WTC11 (cell line): Measurements from ENCODE around the gene FDPS. TPM values are rescaled to one million over a fixed set of nuclear protein-coding genes. Genes with fewer than 3 reads are reported as not detected.

Experiments used
- ATAC-seq: fragments of 200-7000 bp; cut with Tn5 transposase; 2 replicates; pipeline ENCODE4 v1.10.0; 2021; ENCODE audit warnings: mild to moderate bottlenecking, moderate library complexity
- CTCF ChIA-PET: fragments of 300-600 bp; sonication (Branson Sonifier 250); formaldehyde crosslinking; loops from one replicate; lab custom pipeline; 2021; ENCODE audit warnings: antibody characterized with exemption; lab: Charles Lee
- POLR2A ChIA-PET: fragments of 350-600 bp; sonication (Branson Sonifier 250); formaldehyde crosslinking; loops from one replicate; lab custom pipeline; 2021; ENCODE audit warnings: antibody characterized with exemption; lab: Charles Lee
- DNase-seq: peaks from one replicate; pipeline ENCODE4 v3.0.0; 2021; ENCODE audit warnings: low spot score
- H3K27ac Mint-ChIP-seq: 2 replicates; pipeline ENCODE4 v1.8.0; 2021; ENCODE audit warnings: mixed read lengths
- H3K27me3 Mint-ChIP-seq: 2 replicates; pipeline ENCODE4 v1.8.0; 2021; ENCODE audit warnings: low read depth, mild to moderate bottlenecking, moderate library complexity, mixed read lengths
- H3K36me3 Mint-ChIP-seq: 2 replicates; pipeline ENCODE4 v1.8.0; 2021; ENCODE audit warnings: mixed read lengths
- H3K4me1 Mint-ChIP-seq: 2 replicates; pipeline ENCODE4 v1.8.0; 2022; ENCODE audit warnings: mixed read lengths
- H3K4me3 Mint-ChIP-seq: 2 replicates; pipeline ENCODE4 v1.8.0; 2021; ENCODE audit warnings: mild to moderate bottlenecking, moderate library complexity, mixed read lengths
- H3K9me3 Mint-ChIP-seq: 2 replicates; pipeline ENCODE4 v1.8.0; 2021; ENCODE audit warnings: mixed read lengths
- FOXK1 ChIP-seq: sonication (generic); formaldehyde crosslinking; IDR thresholded peaks from 2 replicates; pipeline ENCODE4 v1.8.0; 2022; ENCODE audit warnings: mild to moderate bottlenecking, moderate library complexity, missing genetic modification reagents
- GRHL2 ChIP-seq: fragments of 250-450 bp; sonication (Bioruptor Pico); IDR thresholded peaks from 2 replicates; pipeline ENCODE4 v1.8.0; 2022; ENCODE audit warnings: mild to moderate bottlenecking, moderate library complexity; ENCODE audit not compliant: insufficient replicate concordance, severe bottlenecking
- HMGA2 ChIP-seq: fragments of 250-450 bp; sonication (Bioruptor Pico); IDR thresholded peaks from 2 replicates; pipeline ENCODE4 v1.4.0; 2021; ENCODE audit warnings: mild to moderate bottlenecking, moderate library complexity
- IRF2 ChIP-seq: sonication (generic); formaldehyde crosslinking; IDR thresholded peaks from 2 replicates; pipeline ENCODE4 v1.8.0; 2022; ENCODE audit warnings: low read depth, missing genetic modification reagents, borderline replicate concordance
- KAT7 ChIP-seq: sonication (generic); formaldehyde crosslinking; IDR thresholded peaks from 2 replicates; pipeline ENCODE4 v1.8.1; 2023; ENCODE audit warnings: missing genetic modification reagents, mild to moderate bottlenecking, borderline replicate concordance
- MXD4 ChIP-seq: fragments of 250-450 bp; sonication (Bioruptor Pico); IDR thresholded peaks from 2 replicates; pipeline ENCODE4 v1.8.0; 2021; ENCODE audit warnings: mild to moderate bottlenecking, moderate library complexity, borderline replicate concordance
- NFE2L1 ChIP-seq: sonication (generic); formaldehyde crosslinking; IDR thresholded peaks from 2 replicates; pipeline ENCODE4 v1.8.1; 2023; ENCODE audit warnings: missing genetic modification reagents
- NFYB ChIP-seq: sonication (generic); formaldehyde crosslinking; conservative IDR thresholded peaks from 2 replicates; pipeline ENCODE4 v1.8.0; 2022; ENCODE audit warnings: low read depth, missing genetic modification reagents
- NR1H2 ChIP-seq: sonication (generic); formaldehyde crosslinking; IDR thresholded peaks from 2 replicates; pipeline ENCODE4 v1.9.0; 2021; ENCODE audit warnings: mild to moderate bottlenecking, moderate library complexity, missing genetic modification reagents
- NR3C1 ChIP-seq: sonication (generic); formaldehyde crosslinking; conservative IDR thresholded peaks from 2 replicates; pipeline ENCODE4 v1.8.1; 2023; ENCODE audit warnings: low read depth, mild to moderate bottlenecking, missing genetic modification reagents
- PRRX2 ChIP-seq: fragments of 250-450 bp; sonication (Bioruptor Pico); IDR thresholded peaks from 2 replicates; pipeline ENCODE4 v1.8.0; 2021; ENCODE audit warnings: mild to moderate bottlenecking
- SP1 ChIP-seq: sonication (generic); formaldehyde crosslinking; conservative IDR thresholded peaks from 2 replicates; pipeline ENCODE4 v1.8.1; 2022; ENCODE audit warnings: missing genetic modification reagents
- ZNF416 ChIP-seq: fragments of 250-450 bp; sonication (Bioruptor Pico); IDR thresholded peaks from 2 replicates; pipeline ENCODE4 v1.9.0; 2021; ENCODE audit warnings: mild to moderate bottlenecking, inconsistent platforms
- ZNF671 ChIP-seq: fragments of 250-450 bp; sonication (Bioruptor Pico); IDR thresholded peaks from 2 replicates; pipeline ENCODE4 v1.8.0; 2021; ENCODE audit warnings: mild to moderate bottlenecking
- total RNA-seq: library from RNA; stranded (reverse); gene quantifications from 3 replicates; pipeline ENCODE4 v1.2.3, GENCODE V29; 2021
- TF ChIP-seq, protein P1 (sequence below): sonication (generic); formaldehyde crosslinking; IDR thresholded peaks from 2 replicates; pipeline ENCODE4 v1.8.0; 2023; ENCODE audit warnings: missing genetic modification reagents, mild to moderate bottlenecking, borderline replicate concordance
- TF ChIP-seq, protein P2 (sequence below): fragments of 250-450 bp; sonication (Bioruptor Pico); IDR thresholded peaks from 2 replicates; pipeline ENCODE4 v1.8.0; 2021; ENCODE audit warnings: mild to moderate bottlenecking
- TF ChIP-seq, protein P3 (sequence below): sonication (generic); formaldehyde crosslinking; IDR thresholded peaks from 2 replicates; pipeline ENCODE4 v1.8.1; 2023; ENCODE audit warnings: mild to moderate bottlenecking, missing genetic modification reagents
- TF ChIP-seq, protein P4 (sequence below): fragments of 250-450 bp; sonication (Bioruptor Pico); IDR thresholded peaks from 2 replicates; pipeline ENCODE4 v2.1.2; 2022; ENCODE audit warnings: mild to moderate bottlenecking, moderate library complexity
- TF ChIP-seq, protein P5 (sequence below): sonication (generic); formaldehyde crosslinking; IDR thresholded peaks from 2 replicates; pipeline ENCODE4 v1.8.1; 2023; ENCODE audit warnings: mild to moderate bottlenecking, missing genetic modification reagents, moderate library complexity
- TF ChIP-seq, protein P6 (sequence below): fragments of 250-450 bp; sonication (Bioruptor Pico); conservative IDR thresholded peaks from 2 replicates; pipeline ENCODE4 v1.9.0; 2021; ENCODE audit warnings: mild to moderate bottlenecking

FDPS gene
- total RNA-seq, 1 experiment from 2014 or later, result 354 TPM

DNA sequence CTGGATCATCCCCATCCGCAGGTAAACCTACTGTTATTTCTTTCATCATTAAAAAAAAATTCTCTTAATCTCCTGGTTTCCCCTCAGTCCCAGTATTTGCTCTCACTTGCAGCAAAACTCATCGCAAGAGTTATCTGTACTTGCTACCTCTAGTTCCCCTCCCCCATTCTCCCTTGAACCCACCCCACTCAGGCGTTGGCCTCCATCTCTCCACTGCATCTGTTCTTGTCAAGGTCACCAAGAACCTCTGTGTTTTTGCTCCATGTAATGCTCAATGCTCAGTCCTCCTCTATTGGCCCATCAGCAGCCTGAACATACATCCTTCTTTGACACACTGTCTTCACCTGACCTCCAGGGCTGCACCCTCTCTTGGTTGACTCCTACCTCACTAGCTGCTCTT lies 12.0 kb upstream of the FDPS start (continued):
- TF ChIP-seq, protein P1, sequence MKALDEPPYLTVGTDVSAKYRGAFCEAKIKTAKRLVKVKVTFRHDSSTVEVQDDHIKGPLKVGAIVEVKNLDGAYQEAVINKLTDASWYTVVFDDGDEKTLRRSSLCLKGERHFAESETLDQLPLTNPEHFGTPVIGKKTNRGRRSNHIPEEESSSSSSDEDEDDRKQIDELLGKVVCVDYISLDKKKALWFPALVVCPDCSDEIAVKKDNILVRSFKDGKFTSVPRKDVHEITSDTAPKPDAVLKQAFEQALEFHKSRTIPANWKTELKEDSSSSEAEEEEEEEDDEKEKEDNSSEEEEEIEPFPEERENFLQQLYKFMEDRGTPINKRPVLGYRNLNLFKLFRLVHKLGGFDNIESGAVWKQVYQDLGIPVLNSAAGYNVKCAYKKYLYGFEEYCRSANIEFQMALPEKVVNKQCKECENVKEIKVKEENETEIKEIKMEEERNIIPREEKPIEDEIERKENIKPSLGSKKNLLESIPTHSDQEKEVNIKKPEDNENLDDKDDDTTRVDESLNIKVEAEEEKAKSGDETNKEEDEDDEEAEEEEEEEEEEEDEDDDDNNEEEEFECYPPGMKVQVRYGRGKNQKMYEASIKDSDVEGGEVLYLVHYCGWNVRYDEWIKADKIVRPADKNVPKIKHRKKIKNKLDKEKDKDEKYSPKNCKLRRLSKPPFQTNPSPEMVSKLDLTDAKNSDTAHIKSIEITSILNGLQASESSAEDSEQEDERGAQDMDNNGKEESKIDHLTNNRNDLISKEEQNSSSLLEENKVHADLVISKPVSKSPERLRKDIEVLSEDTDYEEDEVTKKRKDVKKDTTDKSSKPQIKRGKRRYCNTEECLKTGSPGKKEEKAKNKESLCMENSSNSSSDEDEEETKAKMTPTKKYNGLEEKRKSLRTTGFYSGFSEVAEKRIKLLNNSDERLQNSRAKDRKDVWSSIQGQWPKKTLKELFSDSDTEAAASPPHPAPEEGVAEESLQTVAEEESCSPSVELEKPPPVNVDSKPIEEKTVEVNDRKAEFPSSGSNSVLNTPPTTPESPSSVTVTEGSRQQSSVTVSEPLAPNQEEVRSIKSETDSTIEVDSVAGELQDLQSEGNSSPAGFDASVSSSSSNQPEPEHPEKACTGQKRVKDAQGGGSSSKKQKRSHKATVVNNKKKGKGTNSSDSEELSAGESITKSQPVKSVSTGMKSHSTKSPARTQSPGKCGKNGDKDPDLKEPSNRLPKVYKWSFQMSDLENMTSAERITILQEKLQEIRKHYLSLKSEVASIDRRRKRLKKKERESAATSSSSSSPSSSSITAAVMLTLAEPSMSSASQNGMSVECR, result no peak
- TF ChIP-seq, protein P2, sequence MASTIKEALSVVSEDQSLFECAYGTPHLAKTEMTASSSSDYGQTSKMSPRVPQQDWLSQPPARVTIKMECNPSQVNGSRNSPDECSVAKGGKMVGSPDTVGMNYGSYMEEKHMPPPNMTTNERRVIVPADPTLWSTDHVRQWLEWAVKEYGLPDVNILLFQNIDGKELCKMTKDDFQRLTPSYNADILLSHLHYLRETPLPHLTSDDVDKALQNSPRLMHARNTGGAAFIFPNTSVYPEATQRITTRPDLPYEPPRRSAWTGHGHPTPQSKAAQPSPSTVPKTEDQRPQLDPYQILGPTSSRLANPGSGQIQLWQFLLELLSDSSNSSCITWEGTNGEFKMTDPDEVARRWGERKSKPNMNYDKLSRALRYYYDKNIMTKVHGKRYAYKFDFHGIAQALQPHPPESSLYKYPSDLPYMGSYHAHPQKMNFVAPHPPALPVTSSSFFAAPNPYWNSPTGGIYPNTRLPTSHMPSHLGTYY, result no peak
- no peak for TF ChIP-seq FOXK1 (CRISPR knock-in tag)

DNA sequence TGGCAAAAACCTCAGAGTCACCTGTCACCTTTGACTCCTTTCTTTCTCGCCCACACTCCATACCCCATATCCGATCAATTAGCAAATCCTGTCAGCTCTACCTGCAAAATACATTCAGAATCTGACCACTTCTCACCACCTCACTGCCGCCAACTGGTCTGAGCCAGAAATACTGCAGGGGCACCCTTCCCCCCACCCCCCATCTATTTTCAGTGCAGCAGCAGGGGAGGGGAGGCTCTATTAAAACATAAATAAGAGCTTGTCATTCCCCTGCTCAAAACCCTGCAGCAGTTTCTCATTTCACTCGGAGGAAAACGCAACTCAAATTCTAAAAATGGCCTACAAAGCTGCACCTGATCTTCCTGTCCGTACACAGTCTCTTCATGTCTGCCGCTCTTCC lies 11.3 kb upstream of the FDPS start:
- Mint-ChIP-seq H3K9me3 (no peaks in the 10 kb centered on the region), H3K4me1 (peaks cover 35% of the 10 kb centered on the region), H3K4me3 (peak overlapping the region; percentile 78; the same call in 1 of the 2 replicates), H3K27me3 (peaks cover 47% of the 10 kb centered on the region), H3K36me3 (no peaks in the 10 kb centered on the region), H3K27ac (peak overlapping the region; percentile 38)
- ChIA-PET CTCF (interaction anchor here (0.6 to 1.4 kb wide), 3 partner anchors 20 to 296 kb away, joined by 3 to 10 read pairs (median 6); partner anchors contain the start of gene HCN3), POLR2A (no interaction called here)
- DNase-seq (no peak), ATAC-seq (no peak)
- TF ChIP-seq KAT7 (CRISPR knock-in tag) (no peak), ZNF416 (no peak), MXD4 (CRISPR knock-in tag) (no peak), HMGA2 (no peak), NFYB (CRISPR knock-in tag) (no peak), ZNF671 (CRISPR knock-in tag) (no peak), NFE2L1 (CRISPR knock-in tag) (no peak), IRF2 (CRISPR knock-in tag) (no peak), PRRX2 (CRISPR knock-in tag) (no peak), SP1 (CRISPR knock-in tag) (no peak), GRHL2 (CRISPR knock-in tag) (no peak), NR3C1 (no peak), NR1H2 (no peak)
- TF ChIP-seq, protein P3, sequence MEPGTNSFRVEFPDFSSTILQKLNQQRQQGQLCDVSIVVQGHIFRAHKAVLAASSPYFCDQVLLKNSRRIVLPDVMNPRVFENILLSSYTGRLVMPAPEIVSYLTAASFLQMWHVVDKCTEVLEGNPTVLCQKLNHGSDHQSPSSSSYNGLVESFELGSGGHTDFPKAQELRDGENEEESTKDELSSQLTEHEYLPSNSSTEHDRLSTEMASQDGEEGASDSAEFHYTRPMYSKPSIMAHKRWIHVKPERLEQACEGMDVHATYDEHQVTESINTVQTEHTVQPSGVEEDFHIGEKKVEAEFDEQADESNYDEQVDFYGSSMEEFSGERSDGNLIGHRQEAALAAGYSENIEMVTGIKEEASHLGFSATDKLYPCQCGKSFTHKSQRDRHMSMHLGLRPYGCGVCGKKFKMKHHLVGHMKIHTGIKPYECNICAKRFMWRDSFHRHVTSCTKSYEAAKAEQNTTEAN (CRISPR knock-in tag), result no peak
- TF ChIP-seq, protein P4, sequence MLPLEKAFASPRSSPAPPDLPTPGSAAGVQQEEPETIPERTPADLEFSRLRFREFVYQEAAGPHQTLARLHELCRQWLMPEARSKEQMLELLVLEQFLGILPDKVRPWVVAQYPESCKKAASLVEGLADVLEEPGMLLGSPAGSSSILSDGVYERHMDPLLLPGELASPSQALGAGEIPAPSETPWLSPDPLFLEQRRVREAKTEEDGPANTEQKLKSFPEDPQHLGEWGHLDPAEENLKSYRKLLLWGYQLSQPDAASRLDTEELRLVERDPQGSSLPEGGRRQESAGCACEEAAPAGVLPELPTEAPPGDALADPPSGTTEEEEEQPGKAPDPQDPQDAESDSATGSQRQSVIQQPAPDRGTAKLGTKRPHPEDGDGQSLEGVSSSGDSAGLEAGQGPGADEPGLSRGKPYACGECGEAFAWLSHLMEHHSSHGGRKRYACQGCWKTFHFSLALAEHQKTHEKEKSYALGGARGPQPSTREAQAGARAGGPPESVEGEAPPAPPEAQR (CRISPR knock-in tag), result no peak
- TF ChIP-seq, protein P5, sequence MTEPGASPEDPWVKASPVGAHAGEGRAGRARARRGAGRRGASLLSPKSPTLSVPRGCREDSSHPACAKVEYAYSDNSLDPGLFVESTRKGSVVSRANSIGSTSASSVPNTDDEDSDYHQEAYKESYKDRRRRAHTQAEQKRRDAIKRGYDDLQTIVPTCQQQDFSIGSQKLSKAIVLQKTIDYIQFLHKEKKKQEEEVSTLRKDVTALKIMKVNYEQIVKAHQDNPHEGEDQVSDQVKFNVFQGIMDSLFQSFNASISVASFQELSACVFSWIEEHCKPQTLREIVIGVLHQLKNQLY (CRISPR knock-in tag), result no peak
- TF ChIP-seq, protein P6, sequence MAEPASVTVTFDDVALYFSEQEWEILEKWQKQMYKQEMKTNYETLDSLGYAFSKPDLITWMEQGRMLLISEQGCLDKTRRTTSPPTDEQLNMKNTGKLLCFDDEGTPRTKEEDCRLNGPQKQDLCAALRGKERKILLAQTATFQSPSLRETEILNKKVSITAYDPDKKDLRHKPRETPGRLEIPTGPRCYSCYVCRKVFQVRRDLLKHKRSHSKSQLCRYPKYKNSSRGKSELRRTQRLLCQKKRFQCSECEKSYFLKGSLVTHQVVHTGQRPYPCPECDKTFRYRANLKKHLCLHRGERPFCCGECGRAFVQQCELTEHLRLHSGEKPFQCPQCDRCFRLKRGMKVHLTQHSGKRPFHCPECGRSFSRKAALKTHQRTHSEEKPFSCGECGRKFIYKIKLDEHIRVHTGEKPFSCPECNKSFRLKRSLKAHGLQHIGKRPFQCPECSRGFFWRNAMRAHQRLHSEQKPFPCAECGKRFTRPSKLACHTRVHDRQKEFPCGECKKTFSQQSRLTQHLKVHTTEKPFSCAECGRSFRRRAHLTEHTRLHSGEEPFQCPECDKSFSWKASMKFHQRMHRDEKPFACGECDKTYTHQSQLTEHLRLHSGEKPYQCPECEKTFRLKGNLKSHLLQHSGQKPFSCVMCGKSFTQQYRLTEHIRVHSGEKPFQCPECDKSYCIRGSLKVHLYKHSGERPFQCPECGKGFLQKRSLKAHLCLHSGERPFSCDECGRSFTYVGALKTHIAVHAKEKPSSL, result no peak
